PC-9 (cell line): Measurements from ENCODE around the gene MESP1.

Experiments
- CTCF ChIP-seq: fragments of 200-600 bp; sonication (generic); conservative IDR thresholded peaks from 2 replicates; pipeline ENCODE4 v1.6.1; 2017; ENCODE audit warnings: mixed run types, antibody characterized with exemption, mild to moderate bottlenecking, moderate library complexity
- EZH2 ChIP-seq: fragments of 200-600 bp; sonication (generic); IDR thresholded peaks from 2 replicates; pipeline ENCODE4 v1.8.0; 2017; ENCODE audit warnings: antibody characterized with exemption, low read depth

GRCh38 chr15:89732451-89733172 lies 18.4 kb downstream of the MESP1 start:
- TF ChIP-seq CTCF: no peak
- no peak for TF ChIP-seq EZH2
